22Rv1 (cell line): ENCODE measurements around the gene RAB15.

Experiments
- H3K27ac ChIP-seq: fragments of 450-650 bp; 2 replicates; pipeline ENCODE4 v1.5.1; 2017
- ZFX ChIP-seq: fragments of 450-650 bp; IDR thresholded peaks from 2 replicates; pipeline ENCODE4 v1.6.1; 2017; ENCODE audit warnings: antibody characterized with exemption, borderline replicate concordance
- TF ChIP-seq, protein P1 (sequence below): fragments of 450-650 bp; IDR thresholded peaks from 2 replicates; pipeline ENCODE4 v1.5.1; 2017; ENCODE audit warnings: mild to moderate bottlenecking

RAB15 gene

DNA sequence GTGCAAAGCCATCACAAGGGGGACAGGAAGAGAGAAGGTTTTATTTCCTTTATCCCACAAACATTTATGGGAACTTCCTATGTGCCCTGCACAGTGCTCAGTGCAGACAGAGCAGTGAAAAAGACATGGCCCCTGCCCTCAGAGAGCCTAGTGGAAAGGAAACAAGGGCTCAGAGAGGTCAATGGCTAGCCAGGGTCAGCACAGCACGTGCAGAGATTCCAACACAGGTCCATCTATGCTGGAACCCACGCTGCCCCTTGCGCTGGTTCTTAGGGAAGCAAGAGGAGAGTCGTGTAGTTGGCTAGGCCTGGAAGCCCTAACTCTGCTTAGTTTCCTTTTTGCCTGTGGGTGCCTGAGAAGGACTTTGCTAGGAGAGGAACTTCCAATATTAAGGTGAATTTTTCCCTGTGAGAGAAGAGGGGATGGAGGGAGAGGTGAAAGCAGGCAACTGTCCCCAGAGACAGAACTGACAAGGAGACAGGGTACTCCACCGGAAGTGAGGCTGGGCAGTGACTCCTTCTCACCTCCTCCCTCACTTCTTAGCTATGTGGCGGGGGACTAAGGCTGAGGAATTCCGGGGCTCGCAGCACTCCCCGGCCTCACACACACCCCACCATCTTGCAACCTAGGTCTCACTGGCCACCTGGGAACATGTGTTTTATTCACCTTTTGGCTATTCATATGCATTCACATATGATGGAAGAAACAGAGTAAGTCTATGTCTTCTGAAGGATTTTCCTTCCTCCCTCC, 17.5 kb downstream of the RAB15 start:
- no peak overlapping the region for H3K27ac ChIP-seq
- TF ChIP-seq, protein P1, sequence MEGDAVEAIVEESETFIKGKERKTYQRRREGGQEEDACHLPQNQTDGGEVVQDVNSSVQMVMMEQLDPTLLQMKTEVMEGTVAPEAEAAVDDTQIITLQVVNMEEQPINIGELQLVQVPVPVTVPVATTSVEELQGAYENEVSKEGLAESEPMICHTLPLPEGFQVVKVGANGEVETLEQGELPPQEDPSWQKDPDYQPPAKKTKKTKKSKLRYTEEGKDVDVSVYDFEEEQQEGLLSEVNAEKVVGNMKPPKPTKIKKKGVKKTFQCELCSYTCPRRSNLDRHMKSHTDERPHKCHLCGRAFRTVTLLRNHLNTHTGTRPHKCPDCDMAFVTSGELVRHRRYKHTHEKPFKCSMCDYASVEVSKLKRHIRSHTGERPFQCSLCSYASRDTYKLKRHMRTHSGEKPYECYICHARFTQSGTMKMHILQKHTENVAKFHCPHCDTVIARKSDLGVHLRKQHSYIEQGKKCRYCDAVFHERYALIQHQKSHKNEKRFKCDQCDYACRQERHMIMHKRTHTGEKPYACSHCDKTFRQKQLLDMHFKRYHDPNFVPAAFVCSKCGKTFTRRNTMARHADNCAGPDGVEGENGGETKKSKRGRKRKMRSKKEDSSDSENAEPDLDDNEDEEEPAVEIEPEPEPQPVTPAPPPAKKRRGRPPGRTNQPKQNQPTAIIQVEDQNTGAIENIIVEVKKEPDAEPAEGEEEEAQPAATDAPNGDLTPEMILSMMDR = no peak
- TF ChIP-seq ZFX = no peak

DNA sequence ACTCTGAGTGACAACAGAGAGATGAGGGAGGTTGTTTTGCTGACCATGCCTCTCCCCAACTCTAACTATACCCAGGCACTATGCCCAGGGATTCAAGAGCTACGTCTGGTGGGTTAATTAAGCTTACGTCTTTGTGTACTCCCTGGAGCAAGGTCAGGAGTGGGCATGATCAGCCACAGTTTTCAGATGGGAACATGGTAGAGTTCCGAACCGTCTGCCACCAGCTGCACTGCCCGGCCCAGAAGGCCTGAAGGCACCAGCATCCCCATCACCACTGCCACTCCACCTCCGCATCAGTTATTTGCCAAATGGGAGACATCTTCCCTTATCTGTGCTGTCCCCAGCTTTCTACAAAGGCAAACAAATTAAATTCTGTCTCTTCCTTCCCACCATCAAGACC, 18.5 kb downstream of the RAB15 start:
- no peak overlapping the region for H3K27ac ChIP-seq
- TF ChIP-seq ZFX = no peak
- TF ChIP-seq, protein P1 = no peak

DNA sequence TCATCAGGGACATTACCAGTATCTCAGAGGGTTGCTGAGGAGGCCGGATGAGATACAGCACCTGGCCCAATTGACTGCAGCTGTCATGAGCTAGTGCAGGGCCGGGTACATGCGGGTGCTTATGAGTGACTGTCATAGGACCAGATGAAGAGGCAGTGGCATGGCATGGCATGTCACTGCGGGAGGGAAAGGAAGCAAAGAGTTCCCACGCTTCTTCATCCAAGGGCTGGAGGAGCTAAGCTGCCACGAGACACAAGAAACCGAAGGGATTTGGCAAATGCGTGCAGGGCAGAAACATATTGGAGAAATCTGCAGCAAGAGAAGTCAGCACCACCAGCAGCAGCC, 18.9 kb downstream of the RAB15 start:
- TF ChIP-seq ZFX = no peak
- TF ChIP-seq, protein P1 = no peak

DNA sequence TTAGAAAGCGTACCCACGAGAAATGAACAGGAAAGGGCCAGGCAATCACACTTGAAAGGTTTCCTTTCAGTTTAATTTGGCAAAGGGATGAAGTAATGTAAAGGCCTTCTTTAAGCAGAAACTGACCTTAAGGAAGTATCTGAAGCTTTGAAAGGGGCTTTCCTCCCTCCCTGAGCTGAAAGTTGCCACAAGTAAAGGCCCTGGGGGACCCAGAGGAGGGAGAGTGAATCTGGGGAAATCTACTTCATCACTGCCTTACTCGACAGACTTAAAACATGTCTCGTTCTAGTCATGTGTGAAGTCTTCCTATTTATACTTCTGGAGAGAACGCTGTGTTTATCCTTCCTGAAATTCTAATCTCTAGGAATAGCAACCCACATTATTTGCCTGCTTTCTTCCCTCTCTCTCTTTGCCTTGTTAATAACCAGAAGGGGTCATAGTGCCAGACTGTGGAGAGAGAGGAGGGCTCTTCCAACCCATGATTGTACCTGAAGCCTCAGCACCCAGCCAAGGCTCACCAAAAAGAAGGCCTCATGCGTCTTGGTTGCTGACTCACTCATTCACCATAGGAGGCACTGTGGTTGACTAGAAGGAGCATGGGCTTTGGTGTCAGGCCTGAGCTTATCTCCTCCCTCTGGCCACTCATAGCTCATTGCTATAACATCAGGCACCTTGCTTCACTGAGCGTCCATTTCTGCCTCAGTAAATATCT, 19.4 kb downstream of the RAB15 start:
- H3K27ac ChIP-seq = no peak overlapping the region
- TF ChIP-seq, protein P1 = peak; percentile 22
- TF ChIP-seq ZFX = no peak

More for the DNA sequence above, 18.9 kb downstream of the RAB15 start:
- no peak overlapping the region for H3K27ac ChIP-seq

DNA sequence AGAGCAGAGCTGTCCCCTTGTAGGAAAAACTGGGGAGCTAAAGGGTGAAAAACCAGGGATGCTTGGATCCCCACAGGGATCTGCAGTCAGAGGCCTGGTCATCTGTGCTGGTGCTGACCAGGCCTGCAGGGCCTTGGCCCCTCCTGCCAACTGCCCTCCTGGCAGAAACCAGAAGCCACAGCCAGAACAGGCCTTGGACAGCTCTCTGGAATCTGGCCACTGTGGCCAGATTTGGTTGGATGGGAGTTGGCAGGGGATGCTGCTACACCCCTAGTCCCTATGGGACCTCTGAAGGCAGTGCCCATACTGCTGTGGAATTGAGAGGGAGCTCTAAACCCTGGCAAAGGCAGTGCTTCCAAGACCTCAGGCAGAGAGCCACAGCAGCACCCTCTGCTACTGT, 20.4 kb downstream of the RAB15 start:
- no peak for TF ChIP-seq ZFX
- TF ChIP-seq, protein P1 = no peak
- H3K27ac ChIP-seq = no peak overlapping the region

DNA sequence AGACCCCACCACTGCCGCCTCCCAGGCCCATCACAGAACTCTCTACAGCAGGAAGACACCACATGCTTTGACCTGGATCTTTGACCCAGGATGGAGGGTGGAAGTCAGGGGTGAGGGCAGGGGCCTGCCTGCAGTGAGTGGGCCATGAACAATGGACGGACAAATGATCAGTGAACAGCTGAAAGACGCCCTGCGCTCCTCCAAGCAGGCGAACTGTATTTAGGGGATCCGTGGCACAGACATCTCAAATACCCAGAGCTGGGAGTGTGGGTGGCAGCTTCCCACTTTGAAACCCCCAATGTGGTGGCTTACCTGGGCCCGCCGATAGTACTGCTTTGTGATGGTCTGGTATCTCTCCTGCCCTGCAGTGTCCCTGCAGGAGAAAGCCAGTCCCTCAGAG, 20.8 kb downstream of the RAB15 start:
- TF ChIP-seq, protein P1 = no peak
- no peak for TF ChIP-seq ZFX
- no peak overlapping the region for H3K27ac ChIP-seq

DNA sequence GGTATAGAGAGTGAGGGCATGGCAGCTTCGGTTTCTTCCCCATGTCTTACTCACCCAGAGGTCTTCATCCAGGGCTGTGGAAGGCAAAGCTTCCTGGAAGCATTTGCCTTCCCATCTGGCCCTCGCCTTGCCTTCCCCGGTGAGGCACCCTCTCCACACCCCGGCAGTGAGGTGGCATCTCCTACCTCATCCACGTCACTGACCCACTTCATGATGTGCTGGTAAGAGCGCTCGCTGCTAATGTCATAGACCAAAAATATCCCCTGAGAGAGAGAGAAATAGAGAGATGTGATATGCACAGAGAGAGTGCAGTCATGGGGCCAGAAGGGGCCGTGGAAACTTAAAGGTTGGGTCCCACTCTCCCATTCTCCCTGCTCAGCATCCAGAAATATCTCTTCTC, 21.2 kb downstream of the RAB15 start:
- no peak overlapping the region for H3K27ac ChIP-seq
- no peak for TF ChIP-seq ZFX
- TF ChIP-seq, protein P1 = no peak
